GM12878 (cell line): Measurements from ENCODE around the gene CDC25C.

Source experiments
- BHLHE40 ChIP-seq, 2 experiments: fragments of 450-650 bp in 1 of 2; IDR thresholded peaks; 2 replicates each; pipeline ENCODE4 v1.6.1; 2011 to 2017; ENCODE audit warnings: low read depth in 2 of 2, borderline replicate concordance in 1 of 2, improper control_type of control experiment in 1 of 2, low read length in 1 of 2, mild to moderate bottlenecking in 1 of 2
- CHD2 ChIP-seq: IDR thresholded peaks from 2 replicates; pipeline ENCODE4 v1.6.1; 2011; ENCODE audit warnings: low read depth, low read length, improper control_type of control experiment, borderline replicate concordance
- EZH2 ChIP-seq: IDR thresholded peaks from 2 replicates; pipeline ENCODE4 v1.6.1; 2012; ENCODE audit warnings: low read depth, mild to moderate bottlenecking, control low read depth, inconsistent platforms, low read length, borderline replicate concordance; ENCODE audit not compliant: control insufficient read depth
- IKZF1 ChIP-seq: fragments of 450-650 bp; conservative IDR thresholded peaks from 2 replicates; pipeline ENCODE4 v1.6.1; 2017; ENCODE audit warnings: antibody characterized with exemption, mild to moderate bottlenecking
- LARP7 ChIP-seq: fragments of 450-650 bp; IDR thresholded peaks from 2 replicates; pipeline ENCODE4 v1.6.1; 2017; ENCODE audit warnings: mild to moderate bottlenecking
- MXI1 ChIP-seq: fragments of 150-350 bp; IDR thresholded peaks from 2 replicates; pipeline ENCODE4 v1.6.1; 2011; ENCODE audit warnings: low read depth, mild to moderate bottlenecking, inconsistent platforms, low read length, improper control_type of control experiment
- NRF1 ChIP-seq: conservative IDR thresholded peaks from 2 replicates; pipeline ENCODE4 v1.6.1; 2011; ENCODE audit warnings: mild to moderate bottlenecking, low read depth, low read length, improper control_type of control experiment
- PRDM15 ChIP-seq: fragments of 450-650 bp; formaldehyde crosslinking; IDR thresholded peaks from 2 replicates; pipeline ENCODE4 v1.4.0; 2020; ENCODE audit warnings: mild to moderate bottlenecking, moderate library complexity
- RAD21 ChIP-seq: IDR thresholded peaks from 2 replicates; pipeline ENCODE4 v1.6.1; 2011; ENCODE audit warnings: mild to moderate bottlenecking, low read depth, low read length, moderate library complexity; ENCODE audit not compliant: insufficient read depth
- SP1 ChIP-seq: IDR thresholded peaks from one replicate; pipeline ENCODE4 v1.6.1; 2011; ENCODE audit warnings: low read depth, low read length
- ZNF274 ChIP-seq: IDR thresholded peaks from one replicate; pipeline ENCODE4 v1.8.0; 2011; ENCODE audit not compliant: insufficient read length, insufficient read depth
- TF ChIP-seq, protein P1 (sequence below), 3 experiments: IDR thresholded peaks in 2 of 3; conservative IDR thresholded peaks in 1 of 3; 2 replicates each; pipeline ENCODE4 v1.5.1; 2011; ENCODE audit warnings: low read depth in 3 of 3, low read length in 3 of 3, mild to moderate bottlenecking in 3 of 3, control low read depth in 2 of 3, moderate library complexity in 2 of 3, inconsistent platforms in 1 of 3, mixed read lengths in 1 of 3; ENCODE audit not compliant: control insufficient read depth in 2 of 3, insufficient read depth in 1 of 3; ENCODE audit errors: extremely low read depth in 1 of 3
- TF ChIP-seq, protein P2 (sequence below): IDR thresholded peaks from 2 replicates; pipeline ENCODE4 v1.6.1; 2011; ENCODE audit warnings: low read depth, mild to moderate bottlenecking, low read length, moderate library complexity, borderline replicate concordance; ENCODE audit errors: extremely low read depth
- TF ChIP-seq, protein P3 (sequence below): fragments of 450-650 bp; IDR thresholded peaks from 2 replicates; pipeline ENCODE4 v1.6.1; 2017; ENCODE audit warnings: mild to moderate bottlenecking

GRCh38 chr5:138370537-138370936, 38.9 kb upstream of the CDC25C start:
- TF ChIP-seq, protein P1, sequence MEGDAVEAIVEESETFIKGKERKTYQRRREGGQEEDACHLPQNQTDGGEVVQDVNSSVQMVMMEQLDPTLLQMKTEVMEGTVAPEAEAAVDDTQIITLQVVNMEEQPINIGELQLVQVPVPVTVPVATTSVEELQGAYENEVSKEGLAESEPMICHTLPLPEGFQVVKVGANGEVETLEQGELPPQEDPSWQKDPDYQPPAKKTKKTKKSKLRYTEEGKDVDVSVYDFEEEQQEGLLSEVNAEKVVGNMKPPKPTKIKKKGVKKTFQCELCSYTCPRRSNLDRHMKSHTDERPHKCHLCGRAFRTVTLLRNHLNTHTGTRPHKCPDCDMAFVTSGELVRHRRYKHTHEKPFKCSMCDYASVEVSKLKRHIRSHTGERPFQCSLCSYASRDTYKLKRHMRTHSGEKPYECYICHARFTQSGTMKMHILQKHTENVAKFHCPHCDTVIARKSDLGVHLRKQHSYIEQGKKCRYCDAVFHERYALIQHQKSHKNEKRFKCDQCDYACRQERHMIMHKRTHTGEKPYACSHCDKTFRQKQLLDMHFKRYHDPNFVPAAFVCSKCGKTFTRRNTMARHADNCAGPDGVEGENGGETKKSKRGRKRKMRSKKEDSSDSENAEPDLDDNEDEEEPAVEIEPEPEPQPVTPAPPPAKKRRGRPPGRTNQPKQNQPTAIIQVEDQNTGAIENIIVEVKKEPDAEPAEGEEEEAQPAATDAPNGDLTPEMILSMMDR (IDR thresholded peaks at IDR 0.05 in 2 of 3, conservative IDR thresholded peaks at IDR 0.05 in 1 of 3; ENCODE audit: control insufficient read depth in 2 of 3, extremely low read depth in 1 of 3, insufficient read depth in 1 of 3, low read depth in 3 of 3, low read length in 3 of 3) = no peak
- TF ChIP-seq MXI1 (no peak), BHLHE40 (IDR thresholded peaks at IDR 0.05; ENCODE audit: borderline replicate concordance in 1 of 2, low read depth in 2 of 2, low read length in 1 of 2) (no peak), EZH2 (no peak), CHD2 (no peak), PRDM15 (CRISPR knock-in tag) (no peak), RAD21 (no peak), IKZF1 (no peak), ZNF274 (no peak), SP1 (no peak), NRF1 (no peak), LARP7 (no peak)
- TF ChIP-seq, protein P2, sequence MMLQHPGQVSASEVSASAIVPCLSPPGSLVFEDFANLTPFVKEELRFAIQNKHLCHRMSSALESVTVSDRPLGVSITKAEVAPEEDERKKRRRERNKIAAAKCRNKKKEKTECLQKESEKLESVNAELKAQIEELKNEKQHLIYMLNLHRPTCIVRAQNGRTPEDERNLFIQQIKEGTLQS = no peak
- TF ChIP-seq, protein P3, sequence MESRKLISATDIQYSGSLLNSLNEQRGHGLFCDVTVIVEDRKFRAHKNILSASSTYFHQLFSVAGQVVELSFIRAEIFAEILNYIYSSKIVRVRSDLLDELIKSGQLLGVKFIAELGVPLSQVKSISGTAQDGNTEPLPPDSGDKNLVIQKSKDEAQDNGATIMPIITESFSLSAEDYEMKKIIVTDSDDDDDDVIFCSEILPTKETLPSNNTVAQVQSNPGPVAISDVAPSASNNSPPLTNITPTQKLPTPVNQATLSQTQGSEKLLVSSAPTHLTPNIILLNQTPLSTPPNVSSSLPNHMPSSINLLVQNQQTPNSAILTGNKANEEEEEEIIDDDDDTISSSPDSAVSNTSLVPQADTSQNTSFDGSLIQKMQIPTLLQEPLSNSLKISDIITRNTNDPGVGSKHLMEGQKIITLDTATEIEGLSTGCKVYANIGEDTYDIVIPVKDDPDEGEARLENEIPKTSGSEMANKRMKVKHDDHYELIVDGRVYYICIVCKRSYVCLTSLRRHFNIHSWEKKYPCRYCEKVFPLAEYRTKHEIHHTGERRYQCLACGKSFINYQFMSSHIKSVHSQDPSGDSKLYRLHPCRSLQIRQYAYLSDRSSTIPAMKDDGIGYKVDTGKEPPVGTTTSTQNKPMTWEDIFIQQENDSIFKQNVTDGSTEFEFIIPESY = no peak
